GM18517 (cell line): ENCODE data around the gene MEOX1.
"Not testable (repeated sequence)": the region's sequence is repeated elsewhere in the genome, so short reads cannot be mapped to it uniquely, and the experiment has no call there.

Experiments used
- ATAC-seq: cut with Tn5 transposase; IDR thresholded peaks from one replicate; pipeline ENCODE4 v1.9.1; 2021; ENCODE audit warnings: mild to moderate bottlenecking, moderate library complexity; ENCODE audit not compliant: unreplicated experiment

MEOX1 gene

GRCh38 chr17:43619705-43620104 is 42.0 kb downstream of the MEOX1 start:
- ATAC-seq: no peak

GRCh38 chr17:43618276-43618675 is 43.4 kb downstream of the MEOX1 start:
- no peak for ATAC-seq

- ATAC-seq: no peak
These were observed 44.9 kb downstream of the MEOX1 start for GRCh38 chr17:43616852-43617251.

DNA sequence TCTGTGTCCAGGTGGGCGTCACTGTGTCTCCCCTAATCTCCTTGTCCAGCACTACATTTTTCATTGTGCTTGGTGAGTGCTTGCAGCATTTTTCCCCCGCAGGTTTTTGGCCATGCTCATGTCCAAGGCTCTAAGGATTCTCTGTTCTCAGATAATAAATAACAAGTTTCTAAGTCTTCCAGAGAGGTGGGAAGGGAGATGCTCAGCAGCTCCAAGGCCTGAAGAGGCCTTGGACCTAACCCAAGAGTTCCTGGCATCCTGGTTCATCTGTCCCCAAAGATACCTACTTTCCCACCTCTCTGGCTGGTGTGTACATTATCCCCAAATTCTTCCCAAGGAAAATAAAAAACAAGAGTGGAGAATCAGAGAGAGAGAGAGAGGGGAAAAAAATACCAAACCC is 45.3 kb downstream of the MEOX1 start:
- ATAC-seq: no peak

- no peak for ATAC-seq
These were observed 45.7 kb downstream of the MEOX1 start for GRCh38 chr17:43616029-43616351.

- ATAC-seq: no peak
These were observed 46.2 kb downstream of the MEOX1 start for GRCh38 chr17:43615330-43616028.

DNA sequence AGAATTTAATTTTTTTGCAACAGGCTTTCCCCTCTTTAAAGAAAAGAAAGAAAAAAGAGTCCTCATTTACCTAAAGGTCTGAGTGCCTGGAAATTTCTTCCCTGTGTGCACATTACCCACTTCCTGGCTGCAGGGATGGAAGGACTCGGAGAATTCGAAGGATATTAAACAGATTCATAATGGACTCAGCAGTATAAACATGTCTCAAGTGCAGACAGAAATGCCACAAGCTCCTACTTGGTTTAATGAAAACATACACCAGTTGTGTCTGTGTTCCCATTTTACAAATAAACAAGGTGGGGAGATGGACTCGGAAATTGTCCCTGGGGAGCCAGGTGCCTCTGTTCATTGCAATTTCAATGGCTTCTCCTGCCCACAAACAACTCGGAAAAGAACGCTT is 47.2 kb downstream of the MEOX1 start:
- no peak for ATAC-seq

DNA sequence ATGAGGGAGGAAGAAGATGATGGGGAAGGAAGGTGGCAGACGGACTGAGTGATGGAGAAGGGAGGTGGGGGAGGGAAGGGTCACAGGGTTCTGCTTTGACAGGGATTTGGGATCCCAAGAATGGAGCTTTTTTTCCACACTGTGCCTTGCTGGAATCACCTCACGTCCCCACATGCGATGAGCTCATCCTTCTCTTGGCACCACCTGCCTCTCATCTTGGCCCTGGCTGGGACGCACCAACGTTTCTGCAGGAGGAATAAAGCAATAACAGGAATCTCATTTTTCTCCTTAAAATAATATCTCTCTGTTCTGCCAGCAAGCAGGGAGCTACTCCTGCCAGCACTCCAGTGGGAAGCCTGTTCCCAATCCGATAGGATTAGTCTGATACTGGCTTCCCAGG is 47.8 kb downstream of the MEOX1 start:
- no peak for ATAC-seq

DNA sequence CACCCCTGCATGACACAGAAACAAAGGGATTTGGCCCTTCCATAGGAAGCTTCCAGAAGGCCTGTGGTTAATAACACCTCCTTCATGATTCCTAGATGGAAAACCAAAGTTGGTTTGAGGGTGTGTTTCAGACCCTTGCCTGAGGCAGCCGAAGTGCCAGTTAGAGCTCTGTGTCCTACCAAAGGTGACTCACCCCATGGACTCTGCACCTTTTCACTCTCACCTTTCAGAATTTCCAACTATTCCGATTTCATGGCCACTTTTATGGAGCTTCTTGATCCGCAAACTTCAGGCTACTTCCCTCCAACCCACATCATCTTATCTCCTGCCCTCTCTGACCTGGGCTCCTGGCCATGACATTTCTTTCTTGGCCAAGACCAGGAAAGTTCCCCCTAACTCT is 49.2 kb downstream of the MEOX1 start:
- ATAC-seq: no peak

DNA sequence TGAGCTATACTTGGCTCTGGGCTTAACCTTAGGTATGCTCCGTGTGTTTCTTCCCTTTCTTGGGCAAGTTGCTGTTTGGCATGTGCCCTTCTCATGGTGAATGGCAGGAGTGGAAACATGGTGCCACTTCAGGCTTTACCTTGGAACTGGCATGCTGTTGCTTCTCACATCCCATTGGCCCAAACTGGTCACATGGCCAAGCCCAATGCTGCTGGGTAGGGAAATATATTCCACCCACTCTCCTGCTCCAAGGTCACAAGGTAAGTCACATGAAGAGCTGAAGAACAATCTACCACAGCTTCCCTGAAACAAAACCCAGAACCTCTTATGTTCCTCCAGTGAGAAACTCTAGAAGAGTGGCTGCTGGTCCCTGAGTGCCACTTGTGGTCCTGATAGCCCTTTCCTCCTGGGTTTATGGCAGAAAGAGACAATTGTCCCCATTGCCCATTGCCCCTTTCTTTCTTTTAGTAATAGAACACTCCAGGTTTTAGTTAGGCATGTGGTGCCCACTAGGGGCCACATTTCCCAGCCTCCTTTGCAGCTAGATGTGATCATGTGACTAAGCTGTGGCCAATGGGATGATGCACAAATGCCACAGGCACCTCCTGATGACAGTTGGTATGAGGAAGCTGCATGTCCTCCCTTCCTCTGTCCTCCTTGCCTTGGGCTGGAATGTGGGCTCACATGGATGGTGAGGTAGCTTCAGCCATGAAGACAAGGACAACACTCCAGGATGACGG is 50.3 kb downstream of the MEOX1 start:
- no peak for ATAC-seq

DNA sequence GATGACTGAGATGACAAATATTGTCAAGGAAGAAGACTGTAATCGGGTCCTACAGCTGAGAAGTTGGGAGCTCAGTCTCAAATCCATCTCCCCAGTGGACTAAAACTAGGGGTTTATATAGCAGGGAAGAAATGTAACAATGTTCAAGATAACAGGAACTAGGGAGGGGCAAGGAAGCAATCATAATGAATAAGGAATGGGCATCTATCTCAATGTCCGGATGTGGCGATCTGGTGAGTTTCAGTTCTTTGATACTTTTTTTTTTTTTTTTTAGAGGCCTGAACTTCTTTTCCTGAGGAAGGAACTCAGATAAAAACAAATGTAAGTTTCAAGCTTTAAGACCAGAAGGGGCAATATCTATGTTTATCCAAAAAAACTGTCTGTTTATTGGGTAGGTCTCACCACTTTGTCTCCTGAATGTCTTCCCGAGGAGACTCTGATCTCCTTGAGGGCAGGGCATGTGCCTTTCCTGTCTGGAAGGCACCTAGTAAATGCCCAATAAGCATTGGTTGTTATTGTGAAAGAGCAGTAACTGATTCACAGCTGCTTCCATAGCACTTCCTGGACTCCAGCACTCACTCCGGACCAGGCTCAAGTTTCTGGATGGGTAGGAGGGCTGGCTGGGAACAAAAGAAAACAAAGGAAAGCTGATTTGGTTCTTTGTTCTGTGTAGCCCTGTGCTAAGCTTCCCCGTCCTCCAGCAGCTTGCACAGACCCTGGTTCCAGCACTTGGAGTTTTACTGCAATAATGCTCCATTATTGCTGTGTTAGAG is 51.9 kb downstream of the MEOX1 start:
- ATAC-seq: no peak

DNA sequence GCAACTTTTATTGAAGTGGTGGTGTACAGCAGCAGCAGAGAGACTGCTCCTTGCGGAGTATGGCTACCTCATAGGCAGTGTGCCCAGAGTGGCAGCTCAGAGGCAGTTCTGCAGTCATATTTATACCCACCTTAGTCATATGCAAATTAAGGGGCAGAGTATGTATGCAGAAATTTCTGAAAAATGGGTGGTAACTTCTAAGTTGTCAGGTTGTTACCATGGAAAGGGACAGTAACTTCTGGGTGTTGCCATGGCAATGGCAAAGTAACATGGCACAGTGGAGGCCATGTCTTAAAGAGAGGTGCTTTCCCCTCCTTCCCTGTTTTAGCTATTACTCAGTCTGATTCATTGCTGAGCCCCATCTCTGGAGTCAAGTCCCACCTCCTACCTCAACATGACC is 53.4 kb downstream of the MEOX1 start:
- no peak for ATAC-seq

- ATAC-seq: no peak
These were observed 57.2 kb downstream of the MEOX1 start for GRCh38 chr17:43604549-43604948.

GRCh38 chr17:43603321-43603720 is 58.4 kb downstream of the MEOX1 start:
- ATAC-seq: no peak

GRCh38 chr17:43602556-43602955 is 59.2 kb downstream of the MEOX1 start:
- not testable (repeated sequence) for ATAC-seq

- no peak for ATAC-seq
These were observed 60.3 kb downstream of the MEOX1 start for GRCh38 chr17:43601280-43602039.

DNA sequence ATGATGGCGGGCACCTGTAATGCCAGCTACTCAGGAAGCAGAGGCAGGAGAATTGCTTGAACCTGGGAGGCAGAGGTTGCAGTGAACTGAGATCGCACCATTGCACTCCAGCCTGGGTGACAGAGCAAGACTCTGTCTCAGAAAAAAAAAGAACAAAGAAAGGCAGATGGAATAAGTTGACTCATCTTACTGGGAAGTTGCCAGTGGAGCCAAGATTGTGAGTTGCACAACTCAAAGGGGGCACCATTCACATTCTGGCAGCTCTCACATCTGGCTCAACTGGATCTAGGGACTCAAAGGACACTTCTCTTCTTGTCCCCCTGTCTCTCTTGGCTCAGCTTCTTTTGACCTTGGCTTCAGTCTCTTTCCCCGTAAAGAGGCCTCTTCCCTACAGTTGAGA is 61.9 kb downstream of the MEOX1 start:
- ATAC-seq: no peak

DNA sequence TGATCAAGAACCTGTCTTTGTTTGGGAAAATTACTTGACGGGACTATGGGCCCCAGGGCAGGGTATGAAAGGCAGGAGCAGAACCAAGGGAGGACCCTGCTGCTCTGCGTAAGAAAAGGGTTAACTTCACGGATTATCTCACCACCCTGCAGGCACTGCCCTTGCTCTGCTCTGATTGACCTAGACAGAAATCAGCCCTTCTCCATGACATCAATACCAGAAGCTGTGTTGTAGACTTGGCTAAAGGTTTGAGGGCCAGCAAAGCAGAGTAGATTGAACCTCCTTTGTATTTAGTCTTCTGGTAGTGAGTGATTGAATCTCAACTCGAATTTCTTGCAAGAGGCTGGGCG is 62.7 kb downstream of the MEOX1 start:
- ATAC-seq: no peak

GRCh38 chr17:43598357-43599045 is 63.2 kb downstream of the MEOX1 start:
- ATAC-seq: no peak

DNA sequence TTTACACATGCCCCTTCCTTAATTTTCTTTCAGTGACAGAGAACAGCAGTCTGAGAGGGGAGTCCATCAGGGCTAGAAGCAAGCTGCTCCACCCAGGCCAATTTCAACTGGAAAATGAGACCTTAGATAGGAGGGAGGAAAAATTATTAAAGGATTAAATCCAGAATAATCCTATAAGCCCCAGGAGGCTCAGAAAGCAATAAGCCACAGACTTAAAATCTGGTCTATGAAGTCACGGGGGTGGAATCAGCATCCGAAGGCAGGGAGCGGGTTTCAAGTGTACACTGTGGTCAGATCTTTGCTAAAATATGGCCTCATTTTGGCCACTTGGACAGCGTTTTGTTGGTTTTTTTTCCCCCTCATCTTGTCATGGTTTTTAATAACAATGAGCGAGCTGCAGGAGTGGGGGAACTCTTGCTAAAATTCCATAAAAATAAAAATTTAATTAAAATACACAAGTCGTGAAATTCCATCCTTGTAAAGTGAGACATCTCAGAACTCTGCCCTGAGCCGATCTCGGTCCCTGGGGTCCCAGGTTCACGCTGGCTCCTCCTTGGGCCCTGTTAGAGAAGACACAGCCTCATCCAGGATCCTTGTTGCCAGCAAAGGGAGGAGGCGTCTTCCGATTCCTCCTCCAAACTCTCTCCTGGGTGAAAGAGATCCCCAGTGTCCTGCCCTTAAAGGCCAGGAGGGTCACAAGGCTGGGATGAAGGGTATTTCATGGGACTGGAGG is 63.9 kb downstream of the MEOX1 start:
- no peak for ATAC-seq
